AG04450 (cell line): Measurements from ENCODE around the gene DLGAP5. TPM values are rescaled to one million over a fixed set of nuclear protein-coding genes. Genes with fewer than 3 reads are reported as not detected.

ENCODE experiments used
- CTCF ChIA-PET: fragments of 300-600, 350-600 bp; formaldehyde crosslinking; extraction: SDS; loops from one replicate; lab custom pipeline; 2022; ENCODE audit warnings: antibody characterized with exemption, inconsistent platforms; lab: Charles Lee
- POLR2A ChIA-PET: fragments of 350-600 bp; formaldehyde crosslinking; extraction: SDS; loops from one replicate; lab custom pipeline; 2021; ENCODE audit warnings: antibody characterized with exemption, inconsistent platforms; lab: Yijun Ruan, JAX
- DNase-seq: peaks from one replicate; pipeline ENCODE4 v3.0.0-alpha.2; 2011; ENCODE audit warnings: low read depth, low spot score
- H3K27ac ChIP-seq: one replicate; pipeline ENCODE4 v1.5.1; 2012; ENCODE audit warnings: low read depth, low read length, control low read depth
- H3K27me3 ChIP-seq: one replicate; pipeline ENCODE4 v1.6.0; 2012; ENCODE audit warnings: low read length; ENCODE audit not compliant: control insufficient read depth, insufficient read depth
- H3K4me3 ChIP-seq: 2 replicates; pipeline ENCODE4 v1.5.1; 2011; ENCODE audit warnings: mild to moderate bottlenecking, low read depth, low read length, control low read depth
- H3K9me3 ChIP-seq: 2 replicates; pipeline ENCODE4 v1.5.1; 2012; ENCODE audit warnings: low read length; ENCODE audit not compliant: control insufficient read depth, insufficient read depth
- polyA plus RNA-seq: library from polyadenylated mRNA; depleted of rRNA; stranded (reverse); fragments of >200 nt; gene quantifications from 2 replicates; pipeline ENCODE4 v1.2.3, GENCODE V29; 2011
- TF ChIP-seq, protein P1 (sequence below): IDR thresholded peaks from 2 replicates; pipeline ENCODE4 v1.5.1; 2011; ENCODE audit warnings: low read depth, low read length, control low read depth, inconsistent platforms

DLGAP5 gene
- polyA plus RNA-seq, 1 experiment, result 16.4 TPM

DNA sequence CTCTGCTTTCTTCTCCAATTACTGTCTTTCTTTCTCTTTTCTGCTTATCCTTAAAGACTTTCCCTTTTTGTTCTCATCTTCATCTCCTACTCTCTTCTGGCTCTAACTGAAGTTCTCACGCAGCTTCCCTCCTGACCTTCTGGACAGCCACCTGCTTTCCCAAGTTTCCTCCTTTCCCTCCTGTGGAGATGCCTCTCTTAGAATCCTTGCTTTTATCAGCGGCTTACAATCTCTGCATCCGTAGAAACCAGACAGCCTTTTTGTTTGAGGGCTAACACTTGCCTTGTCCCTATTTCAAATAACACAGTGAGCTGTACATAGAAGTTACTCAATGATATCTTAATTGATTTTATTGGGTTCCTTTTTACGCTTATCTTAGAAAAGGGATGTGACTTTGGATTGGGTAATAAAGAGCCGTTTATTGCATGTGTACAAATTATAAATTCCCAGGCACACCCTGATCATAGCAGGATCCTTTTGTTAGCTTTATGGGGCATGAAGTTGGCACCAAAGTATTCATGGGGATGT, 64.4 kb downstream of the DLGAP5 start:
- no peak for DNase-seq
- H3K4me3 ChIP-seq, result no peak overlapping the region
- TF ChIP-seq, protein P1, sequence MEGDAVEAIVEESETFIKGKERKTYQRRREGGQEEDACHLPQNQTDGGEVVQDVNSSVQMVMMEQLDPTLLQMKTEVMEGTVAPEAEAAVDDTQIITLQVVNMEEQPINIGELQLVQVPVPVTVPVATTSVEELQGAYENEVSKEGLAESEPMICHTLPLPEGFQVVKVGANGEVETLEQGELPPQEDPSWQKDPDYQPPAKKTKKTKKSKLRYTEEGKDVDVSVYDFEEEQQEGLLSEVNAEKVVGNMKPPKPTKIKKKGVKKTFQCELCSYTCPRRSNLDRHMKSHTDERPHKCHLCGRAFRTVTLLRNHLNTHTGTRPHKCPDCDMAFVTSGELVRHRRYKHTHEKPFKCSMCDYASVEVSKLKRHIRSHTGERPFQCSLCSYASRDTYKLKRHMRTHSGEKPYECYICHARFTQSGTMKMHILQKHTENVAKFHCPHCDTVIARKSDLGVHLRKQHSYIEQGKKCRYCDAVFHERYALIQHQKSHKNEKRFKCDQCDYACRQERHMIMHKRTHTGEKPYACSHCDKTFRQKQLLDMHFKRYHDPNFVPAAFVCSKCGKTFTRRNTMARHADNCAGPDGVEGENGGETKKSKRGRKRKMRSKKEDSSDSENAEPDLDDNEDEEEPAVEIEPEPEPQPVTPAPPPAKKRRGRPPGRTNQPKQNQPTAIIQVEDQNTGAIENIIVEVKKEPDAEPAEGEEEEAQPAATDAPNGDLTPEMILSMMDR, result no peak
- H3K27me3 ChIP-seq, result no peaks in the 10 kb centered on the region
- H3K9me3 ChIP-seq, result no peaks in the 10 kb centered on the region; the same call in 1 of the 2 replicates
- ChIA-PET POLR2A (no interaction called here), CTCF (no interaction called here)
- H3K27ac ChIP-seq, result no peak overlapping the region

DNA sequence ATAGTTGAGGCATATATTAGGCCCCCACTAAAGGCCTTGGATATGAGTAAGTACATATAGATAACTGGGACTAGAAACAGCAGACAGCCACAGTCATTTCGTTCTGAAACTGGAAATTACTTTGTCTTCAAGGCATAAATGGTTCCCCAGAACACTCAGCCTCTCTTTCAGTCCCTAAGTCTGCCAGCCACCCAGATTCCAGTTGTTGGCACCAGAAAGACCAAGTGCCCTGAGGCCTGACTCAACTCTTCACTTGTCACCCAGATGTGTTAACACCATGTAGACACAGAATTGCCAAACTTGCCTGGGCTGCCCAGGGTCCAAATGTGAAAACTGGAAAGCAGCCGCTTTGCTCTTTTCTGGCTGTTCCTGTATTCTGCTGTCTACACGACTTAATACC, 65.4 kb downstream of the DLGAP5 start:
- ChIA-PET POLR2A (no interaction called here), CTCF (no interaction called here)
- H3K27ac ChIP-seq, result peak overlapping the region; percentile 21
- TF ChIP-seq, protein P1, result no peak
- DNase-seq, result no peak
- no peaks in the 10 kb centered on the region for H3K27me3 ChIP-seq
- H3K4me3 ChIP-seq, result no peak overlapping the region
- H3K9me3 ChIP-seq, result no peaks in the 10 kb centered on the region; the same call in 1 of the 2 replicates

DNA sequence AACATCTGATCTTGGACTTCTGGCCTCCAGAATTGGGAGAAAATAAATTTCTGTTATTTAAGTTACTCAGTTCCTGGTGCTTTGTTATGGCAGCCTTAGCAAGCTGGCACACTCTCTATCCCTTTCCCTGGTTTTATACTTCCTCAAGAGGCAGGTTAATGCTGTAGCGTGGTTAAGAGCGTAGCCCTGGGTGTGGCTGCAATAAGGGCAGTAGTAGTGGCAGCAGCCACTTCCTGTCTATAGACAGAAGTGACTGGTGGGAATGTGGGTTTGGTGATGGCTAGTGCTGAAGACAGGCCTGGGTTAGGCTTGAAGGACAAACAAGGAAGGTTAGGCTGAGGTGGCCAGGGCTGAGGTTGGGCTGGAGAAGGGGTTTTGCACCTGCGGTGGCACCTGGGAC, 66.0 kb downstream of the DLGAP5 start:
- Histone ChIP-seq H3K27me3 (no peaks in the 10 kb centered on the region), H3K9me3 (no peaks in the 10 kb centered on the region; the same call in 1 of the 2 replicates), H3K4me3 (no peak overlapping the region), H3K27ac (no peak overlapping the region)
- CTCF ChIA-PET, result no interaction called here
- TF ChIP-seq, protein P1, result no peak
- POLR2A ChIA-PET, result no interaction called here
- no peak for DNase-seq

DNA sequence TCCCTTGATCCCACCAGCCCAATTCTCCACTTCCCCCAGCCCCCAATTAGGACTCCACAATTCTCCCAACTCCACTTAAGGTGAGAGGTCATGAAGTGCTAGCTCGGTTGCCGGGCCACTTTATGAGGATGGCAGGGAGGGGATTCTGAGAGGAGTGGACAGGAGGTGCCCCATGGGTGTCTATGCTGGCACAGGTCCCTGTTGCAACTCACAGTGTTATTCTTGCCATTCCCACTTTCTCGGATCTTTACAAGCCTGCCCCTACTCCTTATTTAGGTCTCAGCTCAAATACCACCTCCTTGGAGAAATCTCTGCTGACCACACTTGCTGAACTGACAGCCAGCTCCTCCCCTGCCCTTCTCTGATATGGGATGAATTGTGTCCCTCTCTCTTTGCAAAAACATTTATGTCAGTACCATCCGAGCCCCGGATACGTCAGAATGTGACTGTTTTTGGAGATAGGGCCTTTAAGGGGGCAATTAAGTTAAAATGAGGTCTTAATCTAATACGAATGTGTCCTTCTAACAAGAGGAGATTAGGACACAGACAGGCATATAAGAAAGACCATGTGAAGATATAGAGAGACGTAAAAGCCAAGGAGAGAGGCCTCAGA, 66.5 kb downstream of the DLGAP5 start:
- TF ChIP-seq, protein P1, result no peak
- peak overlapping the region; percentile 11 for H3K27ac ChIP-seq
- CTCF ChIA-PET, result no interaction called here
- no peak overlapping the region for H3K4me3 ChIP-seq
- no peaks in the 10 kb centered on the region; the same call in 1 of the 2 replicates for H3K9me3 ChIP-seq
- POLR2A ChIA-PET, result interaction anchor here (1.2 kb wide), 1 partner anchor 17 kb away, joined by 3 read pairs; no protein-coding TSS in a partner anchor
- DNase-seq, result no peak
- H3K27me3 ChIP-seq, result no peaks in the 10 kb centered on the region

DNA sequence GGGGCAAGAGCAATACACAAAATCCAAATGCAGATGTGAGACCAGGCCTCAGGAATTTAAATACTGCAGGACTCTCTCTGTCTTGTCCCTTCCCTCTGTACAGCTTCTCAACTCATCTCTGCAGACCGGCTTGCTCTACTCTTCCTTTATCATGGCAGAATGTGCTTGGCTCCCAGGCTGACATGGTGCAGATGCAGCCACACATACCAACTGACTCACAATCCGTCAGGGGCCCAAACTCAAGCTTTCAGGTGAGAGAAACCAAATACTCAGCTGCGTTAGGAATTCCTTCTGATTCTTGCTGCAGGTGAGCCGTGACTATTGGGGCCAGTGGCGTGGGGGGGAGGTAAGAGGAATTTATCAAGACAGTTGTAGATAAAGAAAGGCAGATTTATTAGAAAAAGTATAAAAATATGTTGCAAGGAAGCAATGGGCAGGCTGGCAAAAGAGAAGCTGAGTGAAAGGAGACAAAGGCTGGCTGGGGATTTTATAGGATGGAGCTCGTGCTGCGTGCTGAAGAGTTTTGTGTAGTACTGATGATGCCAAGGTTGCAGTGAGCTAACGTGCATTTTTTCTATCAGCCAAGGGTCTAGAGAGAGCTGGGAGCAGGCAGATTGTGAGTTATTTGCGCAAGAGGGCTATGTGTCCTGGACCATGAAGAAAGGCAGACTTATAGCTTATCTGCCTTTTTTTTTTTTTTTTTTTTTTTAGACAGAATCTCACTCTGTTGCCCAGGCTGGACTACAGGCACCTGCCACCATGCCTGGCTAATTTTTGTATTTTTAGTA, 67.3 kb downstream of the DLGAP5 start:
- TF ChIP-seq, protein P1, result no peak
- Histone ChIP-seq H3K4me3 (no peak overlapping the region), H3K27ac (no peak overlapping the region), H3K27me3 (no peaks in the 10 kb centered on the region), H3K9me3 (no peaks in the 10 kb centered on the region)
- ChIA-PET CTCF (no interaction called here), POLR2A (interaction anchor here (1.2 kb wide), 2 partner anchors 16 kb away, joined by 3 to 11 read pairs; no protein-coding TSS in a partner anchor)
- no peak for DNase-seq
